ENCODE results near the gene WDR37. TPM values are rescaled to one million over a fixed set of nuclear protein-coding genes. Genes with fewer than 3 reads are reported as not detected.

WDR37 gene
- total and polyA plus RNA-seq, 9 of the 15 experiments (the other 6 are each of a cell fraction or from before 2014, with no cell fraction given), result 2.3 to 11.6 (median 6.7) TPM

DNA sequence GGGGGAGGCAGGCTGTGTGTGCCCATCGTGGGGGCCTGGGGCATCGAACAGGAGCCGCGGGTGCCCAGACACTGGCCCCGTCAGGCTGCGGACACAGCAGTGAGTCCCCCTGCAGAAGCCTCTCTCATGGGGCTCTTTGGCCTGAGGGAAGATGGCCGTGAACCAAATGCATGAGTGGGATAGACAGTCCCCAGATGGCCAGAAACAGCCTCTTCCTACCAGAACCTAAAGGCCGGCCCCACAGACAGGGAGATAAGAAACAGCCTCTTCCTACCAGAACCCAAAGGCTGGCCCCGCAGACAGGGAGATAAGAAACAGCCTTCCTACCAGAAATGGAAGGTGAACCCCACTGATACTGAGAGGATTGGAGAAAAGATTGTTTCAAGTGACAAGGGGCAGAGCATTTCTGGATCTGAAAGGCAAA is 47.1 kb upstream of the WDR37 start (continued):
- TF ChIP-seq CC2D1A (IDR thresholded peaks at IDR 0.05), result peak; percentile 18; the same call in 1 of the 2 replicates
- peak; percentile 64 for TF ChIP-seq CXXC5 (CRISPR knock-in tag; IDR thresholded peaks at IDR 0.05)
- TF ChIP-seq, protein P1, sequence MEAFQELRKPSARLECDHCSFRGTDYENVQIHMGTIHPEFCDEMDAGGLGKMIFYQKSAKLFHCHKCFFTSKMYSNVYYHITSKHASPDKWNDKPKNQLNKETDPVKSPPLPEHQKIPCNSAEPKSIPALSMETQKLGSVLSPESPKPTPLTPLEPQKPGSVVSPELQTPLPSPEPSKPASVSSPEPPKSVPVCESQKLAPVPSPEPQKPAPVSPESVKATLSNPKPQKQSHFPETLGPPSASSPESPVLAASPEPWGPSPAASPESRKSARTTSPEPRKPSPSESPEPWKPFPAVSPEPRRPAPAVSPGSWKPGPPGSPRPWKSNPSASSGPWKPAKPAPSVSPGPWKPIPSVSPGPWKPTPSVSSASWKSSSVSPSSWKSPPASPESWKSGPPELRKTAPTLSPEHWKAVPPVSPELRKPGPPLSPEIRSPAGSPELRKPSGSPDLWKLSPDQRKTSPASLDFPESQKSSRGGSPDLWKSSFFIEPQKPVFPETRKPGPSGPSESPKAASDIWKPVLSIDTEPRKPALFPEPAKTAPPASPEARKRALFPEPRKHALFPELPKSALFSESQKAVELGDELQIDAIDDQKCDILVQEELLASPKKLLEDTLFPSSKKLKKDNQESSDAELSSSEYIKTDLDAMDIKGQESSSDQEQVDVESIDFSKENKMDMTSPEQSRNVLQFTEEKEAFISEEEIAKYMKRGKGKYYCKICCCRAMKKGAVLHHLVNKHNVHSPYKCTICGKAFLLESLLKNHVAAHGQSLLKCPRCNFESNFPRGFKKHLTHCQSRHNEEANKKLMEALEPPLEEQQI (IDR thresholded peaks at IDR 0.05), result peak; percentile 39; the same call in 1 of the 2 replicates
- TF ChIP-seq TFAM (CRISPR knock-in tag; conservative IDR thresholded peaks at IDR 0.05), result no peak
- TF ChIP-seq, protein P2, sequence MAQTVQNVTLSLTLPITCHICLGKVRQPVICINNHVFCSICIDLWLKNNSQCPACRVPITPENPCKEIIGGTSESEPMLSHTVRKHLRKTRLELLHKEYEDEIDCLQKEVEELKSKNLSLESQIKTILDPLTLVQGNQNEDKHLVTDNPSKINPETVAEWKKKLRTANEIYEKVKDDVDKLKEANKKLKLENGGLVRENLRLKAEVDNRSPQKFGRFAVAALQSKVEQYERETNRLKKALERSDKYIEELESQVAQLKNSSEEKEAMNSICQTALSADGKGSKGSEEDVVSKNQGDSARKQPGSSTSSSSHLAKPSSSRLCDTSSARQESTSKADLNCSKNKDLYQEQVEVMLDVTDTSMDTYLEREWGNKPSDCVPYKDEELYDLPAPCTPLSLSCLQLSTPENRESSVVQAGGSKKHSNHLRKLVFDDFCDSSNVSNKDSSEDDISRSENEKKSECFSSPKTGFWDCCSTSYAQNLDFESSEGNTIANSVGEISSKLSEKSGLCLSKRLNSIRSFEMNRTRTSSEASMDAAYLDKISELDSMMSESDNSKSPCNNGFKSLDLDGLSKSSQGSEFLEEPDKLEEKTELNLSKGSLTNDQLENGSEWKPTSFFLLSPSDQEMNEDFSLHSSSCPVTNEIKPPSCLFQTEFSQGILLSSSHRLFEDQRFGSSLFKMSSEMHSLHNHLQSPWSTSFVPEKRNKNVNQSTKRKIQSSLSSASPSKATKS (CRISPR knock-in tag; IDR thresholded peaks at IDR 0.05), result no peak
- 0 out of 2 replicates have a peak, but pooled peaks have one; percentile 22 for TF ChIP-seq ATF7 (IDR thresholded peaks at IDR 0.05)
- peak; percentile 61; the same call in 1 of the 2 replicates for TF ChIP-seq GATA2 (CRISPR knock-in tag; IDR thresholded peaks at IDR 0.05)
- TF ChIP-seq ESRRA (IDR thresholded peaks at IDR 0.05; ENCODE audit: borderline replicate concordance, low read depth), result peak; percentile 17; the same call in 1 of the 2 replicates
- TF ChIP-seq PRPF4 (IDR thresholded peaks at IDR 0.05; ENCODE audit: insufficient read depth, low read depth, low read length, poor library complexity, severe bottlenecking), result no peak
- peak in 1 of 3 experiments; percentile 39 for TF ChIP-seq YY1 (IDR thresholded peaks at IDR 0.05; ENCODE audit: borderline replicate concordance in 1 of 3, control insufficient read depth in 1 of 3, extremely low read depth in 1 of 3, insufficient read depth in 3 of 3, insufficient read length in 1 of 3, insufficient replicate concordance in 2 of 3, low read depth in 1 of 3, low read length in 2 of 3)
- peak; percentile 61 for TF ChIP-seq EP300 (IDR thresholded peaks at IDR 0.05; ENCODE audit: low read length)
- 0 out of 2 replicates have a peak, but pooled peaks have one; percentile 32 for TF ChIP-seq MECOM (CRISPR knock-in tag; IDR thresholded peaks at IDR 0.05)
- TF ChIP-seq SMARCE1 (IDR thresholded peaks at IDR 0.05), result peak; percentile 61
- no peak for TF ChIP-seq ZNF445 (CRISPR knock-in tag; IDR thresholded peaks at IDR 0.05; ENCODE audit: low read depth)
- TF ChIP-seq, protein P3, sequence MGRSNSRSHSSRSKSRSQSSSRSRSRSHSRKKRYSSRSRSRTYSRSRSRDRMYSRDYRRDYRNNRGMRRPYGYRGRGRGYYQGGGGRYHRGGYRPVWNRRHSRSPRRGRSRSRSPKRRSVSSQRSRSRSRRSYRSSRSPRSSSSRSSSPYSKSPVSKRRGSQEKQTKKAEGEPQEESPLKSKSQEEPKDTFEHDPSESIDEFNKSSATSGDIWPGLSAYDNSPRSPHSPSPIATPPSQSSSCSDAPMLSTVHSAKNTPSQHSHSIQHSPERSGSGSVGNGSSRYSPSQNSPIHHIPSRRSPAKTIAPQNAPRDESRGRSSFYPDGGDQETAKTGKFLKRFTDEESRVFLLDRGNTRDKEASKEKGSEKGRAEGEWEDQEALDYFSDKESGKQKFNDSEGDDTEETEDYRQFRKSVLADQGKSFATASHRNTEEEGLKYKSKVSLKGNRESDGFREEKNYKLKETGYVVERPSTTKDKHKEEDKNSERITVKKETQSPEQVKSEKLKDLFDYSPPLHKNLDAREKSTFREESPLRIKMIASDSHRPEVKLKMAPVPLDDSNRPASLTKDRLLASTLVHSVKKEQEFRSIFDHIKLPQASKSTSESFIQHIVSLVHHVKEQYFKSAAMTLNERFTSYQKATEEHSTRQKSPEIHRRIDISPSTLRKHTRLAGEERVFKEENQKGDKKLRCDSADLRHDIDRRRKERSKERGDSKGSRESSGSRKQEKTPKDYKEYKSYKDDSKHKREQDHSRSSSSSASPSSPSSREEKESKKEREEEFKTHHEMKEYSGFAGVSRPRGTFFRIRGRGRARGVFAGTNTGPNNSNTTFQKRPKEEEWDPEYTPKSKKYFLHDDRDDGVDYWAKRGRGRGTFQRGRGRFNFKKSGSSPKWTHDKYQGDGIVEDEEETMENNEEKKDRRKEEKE (IDR thresholded peaks at IDR 0.05; ENCODE audit: borderline replicate concordance in 1 of 2, control insufficient read depth in 1 of 2, low read depth in 2 of 2, low read length in 1 of 2), result no peak
- no peak for TF ChIP-seq FOSL1 (tag; conservative IDR thresholded peaks at IDR 0.05)
- TF ChIP-seq PHF21A (IDR thresholded peaks at IDR 0.05; ENCODE audit: borderline replicate concordance, low read depth), result no peak
- no peak for TF ChIP-seq TAF7 (tag; IDR thresholded peaks at IDR 0.05)
- TF ChIP-seq HDAC1 (IDR thresholded peaks at IDR 0.05), result 0 out of 4 replicates have a peak, but pooled peaks of 1 of the 2 experiments have one; percentile 22
- TF ChIP-seq ZNF197 (CRISPR knock-in tag; IDR thresholded peaks at IDR 0.05; ENCODE audit: low read depth), result peak; percentile 51; the same call in 1 of the 2 replicates
- TF ChIP-seq RNF2 (IDR thresholded peaks at IDR 0.05), result no peak

Measured in K562 (cell line).